ENCODE measurements around the gene MSL3.

MSL3 gene

DNA sequence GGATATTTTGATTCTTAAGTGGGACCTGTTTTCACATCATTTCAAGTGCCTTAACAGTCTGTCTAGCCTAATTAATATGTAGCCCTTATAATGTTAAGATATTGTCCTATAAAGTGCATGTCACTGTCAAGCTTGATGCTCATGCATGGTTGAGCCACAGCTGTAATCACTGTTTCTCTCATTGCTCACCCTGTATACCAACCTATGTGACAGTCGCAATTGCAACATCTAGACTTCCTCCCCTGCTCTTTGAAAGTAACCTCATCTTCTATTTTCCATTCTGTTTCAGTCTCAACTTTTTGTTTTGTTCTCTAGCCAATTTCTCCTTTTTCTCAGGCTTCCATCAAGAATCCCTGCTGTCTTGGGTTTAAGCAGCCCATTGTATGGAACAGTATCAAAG is 24.4 kb upstream of the MSL3 start:
- POLR2A ChIA-PET: no interaction called here
- CTCF ChIA-PET: no interaction called here

DNA sequence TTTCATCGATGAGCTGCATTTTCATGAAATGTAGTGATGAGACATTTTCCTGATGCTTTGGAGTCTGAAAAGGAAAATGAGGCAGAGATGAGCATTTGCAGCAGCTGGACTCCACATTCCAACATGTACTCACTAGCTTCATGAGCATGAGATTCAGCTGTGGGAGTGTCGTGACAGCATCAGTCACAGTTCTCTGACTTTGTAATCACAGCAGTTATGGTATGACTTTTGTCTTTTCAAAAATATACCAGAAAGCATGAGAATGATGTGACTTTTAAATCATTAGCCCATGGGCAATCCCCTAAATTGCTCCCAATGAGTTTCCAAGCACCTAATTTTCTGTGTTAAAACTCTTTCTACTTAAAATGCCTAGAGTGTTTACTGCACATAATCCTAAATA is 18.3 kb upstream of the MSL3 start:
- POLR2A ChIA-PET: no interaction called here
- TF ChIP-seq LEF1 (IDR thresholded peaks at IDR 0.05; ENCODE audit: borderline replicate concordance): no peak
- TF ChIP-seq ZNF384 (IDR thresholded peaks at IDR 0.05): no peak
- no peak for TF ChIP-seq FOXK2 (IDR thresholded peaks at IDR 0.05)
- TF ChIP-seq FOXM1 (IDR thresholded peaks at IDR 0.05; ENCODE audit: borderline replicate concordance): no peak
- no peak for TF ChIP-seq BHLHE40 (IDR thresholded peaks at IDR 0.05; ENCODE audit: borderline replicate concordance)
- no peak for TF ChIP-seq CTBP1 (IDR thresholded peaks at IDR 0.05; ENCODE audit: borderline replicate concordance)
- no peak for TF ChIP-seq TARDBP (IDR thresholded peaks at IDR 0.05)
- TF ChIP-seq ARNT (IDR thresholded peaks at IDR 0.05): no peak
- no peak for TF ChIP-seq HDGF (IDR thresholded peaks at IDR 0.05; ENCODE audit: borderline replicate concordance)
- no peak for DNase-seq (ENCODE audit: extremely low spot score)
- CTCF ChIA-PET: interaction anchor here (0.6 kb wide), 1 partner anchor 17 kb away, joined by 3 read pairs; no protein-coding TSS in a partner anchor

More for the DNA sequence above, 24.4 kb upstream of the MSL3 start:
- DNase-seq (ENCODE audit: extremely low spot score): no peak
- TF ChIP-seq NFRKB (IDR thresholded peaks at IDR 0.05): no peak
- no peak for TF ChIP-seq SUZ12 (IDR thresholded peaks at IDR 0.05)
- no peak for TF ChIP-seq LEF1 (IDR thresholded peaks at IDR 0.05; ENCODE audit: borderline replicate concordance)
- TF ChIP-seq, protein P1, sequence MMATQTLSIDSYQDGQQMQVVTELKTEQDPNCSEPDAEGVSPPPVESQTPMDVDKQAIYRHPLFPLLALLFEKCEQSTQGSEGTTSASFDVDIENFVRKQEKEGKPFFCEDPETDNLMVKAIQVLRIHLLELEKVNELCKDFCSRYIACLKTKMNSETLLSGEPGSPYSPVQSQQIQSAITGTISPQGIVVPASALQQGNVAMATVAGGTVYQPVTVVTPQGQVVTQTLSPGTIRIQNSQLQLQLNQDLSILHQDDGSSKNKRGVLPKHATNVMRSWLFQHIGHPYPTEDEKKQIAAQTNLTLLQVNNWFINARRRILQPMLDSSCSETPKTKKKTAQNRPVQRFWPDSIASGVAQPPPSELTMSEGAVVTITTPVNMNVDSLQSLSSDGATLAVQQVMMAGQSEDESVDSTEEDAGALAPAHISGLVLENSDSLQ (IDR thresholded peaks at IDR 0.05): no peak
- TF ChIP-seq L3MBTL2 (conservative IDR thresholded peaks at IDR 0.05): no peak
- no peak for TF ChIP-seq CTBP1 (IDR thresholded peaks at IDR 0.05; ENCODE audit: borderline replicate concordance)
- no peak for TF ChIP-seq HDGF (IDR thresholded peaks at IDR 0.05; ENCODE audit: borderline replicate concordance)
- no peak for TF ChIP-seq FOXK2 (IDR thresholded peaks at IDR 0.05)
- TF ChIP-seq SP1 (IDR thresholded peaks at IDR 0.05): no peak
- no peak for TF ChIP-seq ARNT (IDR thresholded peaks at IDR 0.05)
- no peak for TF ChIP-seq TARDBP (IDR thresholded peaks at IDR 0.05)
- TF ChIP-seq FOXA1 (IDR thresholded peaks at IDR 0.05): no peak
- TF ChIP-seq ZNF384 (IDR thresholded peaks at IDR 0.05): no peak
- TF ChIP-seq FOXM1 (IDR thresholded peaks at IDR 0.05; ENCODE audit: borderline replicate concordance): no peak
- no peak for TF ChIP-seq ELF4 (IDR thresholded peaks at IDR 0.05)

DNA sequence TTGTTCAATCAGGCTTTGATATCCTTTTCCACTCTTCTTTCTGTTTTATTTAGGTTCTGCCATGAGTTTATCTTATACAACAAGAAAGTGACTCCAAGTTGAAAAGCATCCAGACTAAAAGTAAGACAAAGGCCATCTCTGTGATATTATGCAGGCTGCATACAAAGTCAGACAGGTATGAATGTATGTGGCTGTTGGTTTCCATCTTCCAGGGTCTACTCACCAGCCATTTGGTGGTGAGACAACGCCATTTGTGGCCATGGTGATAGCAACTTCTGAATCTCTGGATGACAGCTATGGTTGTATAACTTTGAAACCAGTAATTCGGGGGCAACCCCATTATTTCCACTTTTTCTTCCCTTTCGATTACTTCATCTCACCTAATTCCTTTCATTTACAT is 17.2 kb upstream of the MSL3 start:
- TF ChIP-seq L3MBTL2 (conservative IDR thresholded peaks at IDR 0.05) (no peak), FOXA1 (IDR thresholded peaks at IDR 0.05) (no peak), SP1 (IDR thresholded peaks at IDR 0.05) (no peak), TARDBP (IDR thresholded peaks at IDR 0.05) (no peak), HDGF (IDR thresholded peaks at IDR 0.05; ENCODE audit: borderline replicate concordance) (no peak), SUZ12 (IDR thresholded peaks at IDR 0.05) (no peak), FOXM1 (IDR thresholded peaks at IDR 0.05; ENCODE audit: borderline replicate concordance) (no peak), NFRKB (IDR thresholded peaks at IDR 0.05) (no peak), FOXK2 (IDR thresholded peaks at IDR 0.05) (no peak), ARNT (IDR thresholded peaks at IDR 0.05) (no peak), CTBP1 (IDR thresholded peaks at IDR 0.05; ENCODE audit: borderline replicate concordance) (no peak), BHLHE40 (IDR thresholded peaks at IDR 0.05; ENCODE audit: borderline replicate concordance) (no peak), ELF4 (IDR thresholded peaks at IDR 0.05) (no peak), LEF1 (IDR thresholded peaks at IDR 0.05; ENCODE audit: borderline replicate concordance) (no peak), ZNF384 (IDR thresholded peaks at IDR 0.05) (no peak)
- TF ChIP-seq, protein P1 (IDR thresholded peaks at IDR 0.05): no peak
- CTCF ChIA-PET: no interaction called here
- DNase-seq (ENCODE audit: extremely low spot score): no peak
- POLR2A ChIA-PET: no interaction called here

DNA sequence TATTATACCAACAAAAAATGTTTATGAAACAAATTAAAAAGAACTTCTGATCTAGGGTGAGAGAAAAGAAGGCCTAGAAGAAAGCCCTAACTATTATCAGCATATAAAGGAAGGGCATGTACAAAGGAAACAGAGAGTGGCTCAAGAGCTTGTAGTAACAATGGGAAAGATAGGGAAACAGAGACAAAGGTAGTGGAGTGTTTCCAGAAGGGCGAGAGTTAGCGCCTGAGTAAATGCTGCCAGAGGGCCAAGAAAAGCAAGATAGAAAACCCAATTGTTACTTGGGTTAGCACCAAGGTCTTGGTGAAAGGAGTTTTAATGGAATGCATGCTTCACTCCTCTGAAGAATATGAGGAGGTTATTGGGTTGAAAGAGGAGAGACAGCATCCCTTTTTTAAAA is 16.5 kb upstream of the MSL3 start:
- TF ChIP-seq TARDBP (IDR thresholded peaks at IDR 0.05) (no peak), ARNT (IDR thresholded peaks at IDR 0.05) (no peak), BHLHE40 (IDR thresholded peaks at IDR 0.05; ENCODE audit: borderline replicate concordance) (no peak), ZNF384 (IDR thresholded peaks at IDR 0.05) (no peak), ELF4 (IDR thresholded peaks at IDR 0.05) (no peak), L3MBTL2 (conservative IDR thresholded peaks at IDR 0.05) (no peak), LEF1 (IDR thresholded peaks at IDR 0.05; ENCODE audit: borderline replicate concordance) (no peak)
- TF ChIP-seq, protein P1 (IDR thresholded peaks at IDR 0.05): no peak
- ChIA-PET POLR2A (no interaction called here), CTCF (no interaction called here)
- DNase-seq (ENCODE audit: extremely low spot score): no peak

DNA sequence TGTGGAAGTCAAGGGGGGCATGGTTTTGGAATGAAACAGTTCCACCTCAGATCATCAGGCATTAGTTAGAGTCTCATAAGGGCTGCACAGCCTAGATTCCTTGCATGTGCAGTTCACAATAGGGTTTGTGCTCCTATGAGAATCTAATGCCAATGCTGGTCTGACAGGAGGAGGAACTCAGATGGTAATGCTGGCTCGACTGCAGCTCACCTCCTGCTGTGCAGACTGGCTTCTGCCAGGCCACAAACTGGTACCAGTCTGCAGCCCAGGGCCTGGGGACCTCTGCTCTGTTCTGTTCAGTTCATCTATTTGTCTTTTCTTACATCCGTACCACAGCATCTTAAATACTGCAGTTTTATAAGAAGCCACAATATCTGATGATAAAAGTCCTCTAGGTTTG is 12.2 kb upstream of the MSL3 start:
- ChIA-PET POLR2A (no interaction called here), CTCF (no interaction called here)
- DNase-seq (ENCODE audit: extremely low spot score): no peak
- TF ChIP-seq SP1 (IDR thresholded peaks at IDR 0.05) (no peak), SUZ12 (IDR thresholded peaks at IDR 0.05) (no peak), FOXA1 (IDR thresholded peaks at IDR 0.05) (no peak), ARNT (IDR thresholded peaks at IDR 0.05) (no peak), CTBP1 (IDR thresholded peaks at IDR 0.05; ENCODE audit: borderline replicate concordance) (no peak), FOXM1 (IDR thresholded peaks at IDR 0.05; ENCODE audit: borderline replicate concordance) (no peak), L3MBTL2 (conservative IDR thresholded peaks at IDR 0.05) (no peak), NFRKB (IDR thresholded peaks at IDR 0.05) (no peak), TARDBP (IDR thresholded peaks at IDR 0.05) (no peak), ZNF384 (IDR thresholded peaks at IDR 0.05) (no peak), FOXK2 (IDR thresholded peaks at IDR 0.05) (no peak), LEF1 (IDR thresholded peaks at IDR 0.05; ENCODE audit: borderline replicate concordance) (no peak), HDGF (IDR thresholded peaks at IDR 0.05; ENCODE audit: borderline replicate concordance) (no peak), ELF4 (IDR thresholded peaks at IDR 0.05) (no peak), BHLHE40 (IDR thresholded peaks at IDR 0.05; ENCODE audit: borderline replicate concordance) (no peak)
- TF ChIP-seq, protein P1 (IDR thresholded peaks at IDR 0.05): no peak

Data from HEK293T (cell line).